Spleen (tissue), 11 donors: Measurements from ENCODE around the gene PRRT1B. TPM values are rescaled to one million over a fixed set of nuclear protein-coding genes. Genes with fewer than 3 reads are reported as not detected.

Source experiments
- DNase-seq: peaks from one replicate; pipeline ENCODE4 v3.0.0-alpha.2; 2020
- H3K27ac ChIP-seq, 8 donors: fragments of 200-600 bp; sonication (generic) in 7 of 8; 1 replicate in 4 of 8; 2 replicates in 4 of 8; pipeline versions ENCODE4 v1.5.0 to v1.8.0; 2016 to 2021; ENCODE audit warnings: inconsistent platforms in 4 of 8, mild to moderate bottlenecking in 4 of 8, moderate library complexity in 1 of 8
- H3K27me3 ChIP-seq, 7 donors: fragments of 200-600 bp; sonication (generic) in 6 of 7; replicated peaks in 1 of 7; 1 replicate in 4 of 7; 2 replicates in 3 of 7; pipeline versions ENCODE4 v1.5.0 to v1.8.0; 2016 to 2021; ENCODE audit warnings: inconsistent platforms in 3 of 7, mild to moderate bottlenecking in 1 of 7
- H3K36me3 ChIP-seq, 6 donors: fragments of 200-600 bp; sonication (generic) in 5 of 6; 1 replicate in 4 of 6; 2 replicates in 2 of 6; pipeline versions ENCODE4 v1.5.0 to v1.8.0; 2016 to 2021; ENCODE audit warnings: inconsistent platforms in 2 of 6
- H3K4me1 ChIP-seq, 6 donors: fragments of 200-600 bp; sonication (generic) in 5 of 6; 1 replicate in 3 of 6; 2 replicates in 3 of 6; pipeline versions ENCODE4 v1.5.0 to v1.8.0; 2016 to 2021; ENCODE audit warnings: inconsistent platforms in 3 of 6
- H3K4me3 ChIP-seq, 8 donors: fragments of 200-600 bp; sonication (generic) in 7 of 8; 1 replicate in 4 of 8; 2 replicates in 4 of 8; pipeline versions ENCODE4 v1.5.0 to v1.8.0; 2016 to 2021; ENCODE audit warnings: inconsistent platforms in 4 of 8, mild to moderate bottlenecking in 4 of 8, moderate library complexity in 2 of 8
- H3K9me3 ChIP-seq, 8 donors: fragments of 200-600 bp; sonication (generic) in 7 of 8; 1 replicate in 4 of 8; 2 replicates in 4 of 8; pipeline versions ENCODE4 v1.5.0 to v1.8.0; 2016 to 2021; ENCODE audit warnings: inconsistent platforms in 4 of 8
- POLR2A ChIP-seq, 3 donors: fragments of 450-650 bp; IDR thresholded peaks; one replicate each; pipeline ENCODE4 v1.5.1; 2017; ENCODE audit warnings: antibody characterized with exemption in 3 of 3, mild to moderate bottlenecking in 1 of 3
- POLR2AphosphoS5 ChIP-seq, 3 donors: sonication (generic); formaldehyde crosslinking; IDR thresholded peaks; one replicate each; pipeline ENCODE4 v1.5.1; 2017; ENCODE audit warnings: antibody characterized with exemption in 3 of 3
- WGBS, 5 donors: extraction: QIAGEN DNeasy Blood & Tissue Kit in 3 of 5; methylation state at CpG; one replicate each; pipeline versions ENCODE4 v1.1.5 to v1.1.7; 2013 to 2018; 5-methylcytosine and 5-hydroxymethylcytosine counted together
- intact Hi-C: fragments of 100-400 bp; cut with DNase I; formaldehyde crosslinking; loops from one replicate; pipeline ENCODE4 v1.15.0; 2023; ENCODE audit warnings: low total_unique reads
- polyA plus RNA-seq, 3 donors: library from polyadenylated mRNA; stranded (reverse); fragments of 200-250 nt; gene quantifications; one replicate each; pipeline ENCODE4 v1.2.1, GENCODE V29; 2013
- total RNA-seq, 7 donors: library from RNA; depleted of rRNA in 3 of 7; stranded (reverse); fragments of >200 nt in 3 of 7; fragmentation: NEBNext Ultra II Directional in 4 of 7; extraction: Animal tissue kit (Norgen Biotek cat#: 25700) in 4 of 7; gene quantifications; one replicate each; pipeline versions ENCODE4 v1.1.0 to v1.2.1, GENCODE V29; 2016 to 2021
- TF ChIP-seq, protein P1 (sequence below), 11 experiments: fragments of 200-600 bp in 7 of 11; fragments of 450-650 bp in 4 of 11; sonication (generic) in 4 of 11; IDR thresholded peaks in 8 of 11; conservative IDR thresholded peaks in 3 of 11; 1 replicate in 7 of 11; 2 replicates in 4 of 11; pipeline versions ENCODE4 v1.4.0 to v1.8.0; 2016 to 2021; ENCODE audit warnings: antibody characterized with exemption in 11 of 11, inconsistent platforms in 4 of 11, mild to moderate bottlenecking in 1 of 11
- donor health status: healthy with polysubstance abuse.
- donor health status: DM: no; HTN: no; CAD: no; lungs with moderate emphysema.
- donor health status: DM: no; HTN: no; CAD: no.
- donor health status: Bipolar disorder and iron deficiency.
- donor health status: healthy.
- donor health status: DM: no; HTN: no; CAD: no.
- donor health status: DM: yes; HTN: yes; CAD: no.

The PRRT1B gene
- total and polyA plus RNA-seq, 10 donors: not detected

- Histone ChIP-seq H3K9me3 (peaks cover 8 to 27% (median 25%) of the 10 kb centered on the region in 8 donors), H3K4me3 (no peak overlapping the region), H3K4me1 (peaks cover 0 to 21% (median 3%) of the 10 kb centered on the region in 6 donors), H3K27me3 (peaks cover 0 to 5% (median 0%) of the 10 kb centered on the region in 7 donors), H3K36me3 (no peaks in the 10 kb centered on the region), H3K27ac (no peak overlapping the region)
- 71 to 78% (median 77%) methylated on average over 7 of the region's 7 CpGs for WGBS, 5 donors
- no peak for DNase-seq
- TF ChIP-seq POLR2AphosphoS5 (IDR thresholded peaks at IDR 0.05) (no peak), POLR2A (IDR thresholded peaks at IDR 0.05) (no peak)
- TF ChIP-seq, protein P1, sequence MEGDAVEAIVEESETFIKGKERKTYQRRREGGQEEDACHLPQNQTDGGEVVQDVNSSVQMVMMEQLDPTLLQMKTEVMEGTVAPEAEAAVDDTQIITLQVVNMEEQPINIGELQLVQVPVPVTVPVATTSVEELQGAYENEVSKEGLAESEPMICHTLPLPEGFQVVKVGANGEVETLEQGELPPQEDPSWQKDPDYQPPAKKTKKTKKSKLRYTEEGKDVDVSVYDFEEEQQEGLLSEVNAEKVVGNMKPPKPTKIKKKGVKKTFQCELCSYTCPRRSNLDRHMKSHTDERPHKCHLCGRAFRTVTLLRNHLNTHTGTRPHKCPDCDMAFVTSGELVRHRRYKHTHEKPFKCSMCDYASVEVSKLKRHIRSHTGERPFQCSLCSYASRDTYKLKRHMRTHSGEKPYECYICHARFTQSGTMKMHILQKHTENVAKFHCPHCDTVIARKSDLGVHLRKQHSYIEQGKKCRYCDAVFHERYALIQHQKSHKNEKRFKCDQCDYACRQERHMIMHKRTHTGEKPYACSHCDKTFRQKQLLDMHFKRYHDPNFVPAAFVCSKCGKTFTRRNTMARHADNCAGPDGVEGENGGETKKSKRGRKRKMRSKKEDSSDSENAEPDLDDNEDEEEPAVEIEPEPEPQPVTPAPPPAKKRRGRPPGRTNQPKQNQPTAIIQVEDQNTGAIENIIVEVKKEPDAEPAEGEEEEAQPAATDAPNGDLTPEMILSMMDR (IDR thresholded peaks at IDR 0.05 in 8 of 11, conservative IDR thresholded peaks at IDR 0.05 in 3 of 11): no peak
- intact Hi-C loops: no loop called here
Measured at GRCh38 chr9:131539223-131539923, 6.0 kb upstream of the PRRT1B start.

DNA sequence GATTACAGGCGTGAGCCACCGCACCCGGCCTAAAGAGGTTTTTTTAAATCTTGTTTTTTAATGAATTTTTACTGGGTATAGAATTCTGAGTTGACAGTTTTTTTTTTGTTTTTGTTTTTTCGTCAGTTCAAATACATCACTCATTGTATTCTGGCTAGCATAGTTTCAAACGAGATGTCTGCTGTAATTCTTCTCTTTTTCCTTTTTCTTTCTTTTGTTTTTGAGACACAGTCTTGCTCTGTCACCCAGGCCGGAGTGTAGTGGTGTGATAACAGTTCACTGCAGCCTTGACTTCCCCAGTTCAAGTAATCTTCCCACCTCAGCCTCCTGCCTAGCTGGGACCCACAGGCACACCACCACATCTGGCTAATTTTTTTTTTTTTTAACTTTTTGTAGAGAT is 2.2 kb upstream of the PRRT1B start:
- Histone ChIP-seq H3K27me3 (peaks cover 0 to 43% (median 26%) of the 10 kb centered on the region in 7 donors), H3K27ac (no peak overlapping the region), H3K4me3 (no peak overlapping the region), H3K4me1 (peaks cover 0 to 29% (median 14%) of the 10 kb centered on the region in 6 donors), H3K36me3 (no peaks in the 10 kb centered on the region), H3K9me3 (peaks cover 8 to 37% (median 27%) of the 10 kb centered on the region in 8 donors)
- intact Hi-C loops: no loop called here
- 90 to 95% (median 92%) methylated on average over 6 of the region's 6 CpGs for WGBS, 5 donors
- no peak for DNase-seq
- TF ChIP-seq POLR2A (IDR thresholded peaks at IDR 0.05): no peak
- no peak for TF ChIP-seq POLR2AphosphoS5 (IDR thresholded peaks at IDR 0.05)
- TF ChIP-seq, protein P1 (IDR thresholded peaks at IDR 0.05 in 8 of 11, conservative IDR thresholded peaks at IDR 0.05 in 3 of 11): no peak

DNA sequence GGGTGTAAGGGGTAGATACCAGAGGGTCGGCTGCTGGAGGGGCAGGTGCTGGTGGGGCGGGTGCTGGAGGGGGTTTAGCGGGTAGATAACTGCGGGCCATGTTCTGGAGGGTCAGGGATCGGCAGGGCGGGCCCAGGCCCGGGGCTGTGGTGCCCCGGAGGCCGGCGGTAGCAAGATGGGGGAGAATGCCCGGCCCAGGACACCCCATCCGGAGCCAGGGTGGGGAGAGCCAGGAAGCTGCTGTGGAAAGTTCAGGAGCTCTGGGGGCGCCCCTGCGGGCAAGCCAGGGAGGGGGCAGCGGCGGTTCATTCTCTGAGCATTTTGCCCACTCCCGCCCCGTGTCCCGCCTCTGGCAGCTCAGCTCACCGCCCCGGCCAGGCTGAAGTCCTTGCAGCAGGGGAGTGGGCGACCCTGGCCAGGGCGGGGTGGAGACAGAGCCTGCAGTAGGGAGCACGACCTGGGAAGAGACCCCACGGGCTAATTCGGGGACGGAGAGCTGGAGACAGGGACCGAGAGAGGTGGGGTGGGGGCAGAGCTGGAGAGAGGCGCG is 538 bp downstream of the PRRT1B start:
- H3K27ac ChIP-seq: no peak overlapping the region
- DNase-seq: no peak

More for the DNA sequence above, 538 bp downstream of the PRRT1B start:
- TF ChIP-seq POLR2A (IDR thresholded peaks at IDR 0.05) (no peak), POLR2AphosphoS5 (IDR thresholded peaks at IDR 0.05) (no peak)
- TF ChIP-seq, protein P1 (IDR thresholded peaks at IDR 0.05 in 8 of 11, conservative IDR thresholded peaks at IDR 0.05 in 3 of 11): no peak
- WGBS, 5 donors: 4 to 11% (median 7%) methylated on average over 16 to 30 of the region's 30 CpGs
- no peaks in the 10 kb centered on the region for H3K36me3 ChIP-seq
- intact Hi-C loops: no loop called here
- H3K4me1 ChIP-seq: peaks cover 0 to 20% (median 13%) of the 10 kb centered on the region in 6 donors
- H3K27me3 ChIP-seq: peaks cover 0 to 61% (median 29%) of the 10 kb centered on the region in 7 donors
- H3K4me3 ChIP-seq: peak overlapping the region in 2 of 8 donors; percentile 13 to 54
- H3K9me3 ChIP-seq: peaks cover 8 to 46% (median 27%) of the 10 kb centered on the region in 8 donors
